Right hindlimb (tissue), 1 donor: Measurements from ENCODE around the gene CEMIP.
A peak's percentile ranks its signal among the peaks of the same experiment; 100 is the strongest.

Experiments
- DNase-seq: peaks from one replicate; pipeline ENCODE4 v3.0.0-alpha.2; 2018

Gene CEMIP, protein sequence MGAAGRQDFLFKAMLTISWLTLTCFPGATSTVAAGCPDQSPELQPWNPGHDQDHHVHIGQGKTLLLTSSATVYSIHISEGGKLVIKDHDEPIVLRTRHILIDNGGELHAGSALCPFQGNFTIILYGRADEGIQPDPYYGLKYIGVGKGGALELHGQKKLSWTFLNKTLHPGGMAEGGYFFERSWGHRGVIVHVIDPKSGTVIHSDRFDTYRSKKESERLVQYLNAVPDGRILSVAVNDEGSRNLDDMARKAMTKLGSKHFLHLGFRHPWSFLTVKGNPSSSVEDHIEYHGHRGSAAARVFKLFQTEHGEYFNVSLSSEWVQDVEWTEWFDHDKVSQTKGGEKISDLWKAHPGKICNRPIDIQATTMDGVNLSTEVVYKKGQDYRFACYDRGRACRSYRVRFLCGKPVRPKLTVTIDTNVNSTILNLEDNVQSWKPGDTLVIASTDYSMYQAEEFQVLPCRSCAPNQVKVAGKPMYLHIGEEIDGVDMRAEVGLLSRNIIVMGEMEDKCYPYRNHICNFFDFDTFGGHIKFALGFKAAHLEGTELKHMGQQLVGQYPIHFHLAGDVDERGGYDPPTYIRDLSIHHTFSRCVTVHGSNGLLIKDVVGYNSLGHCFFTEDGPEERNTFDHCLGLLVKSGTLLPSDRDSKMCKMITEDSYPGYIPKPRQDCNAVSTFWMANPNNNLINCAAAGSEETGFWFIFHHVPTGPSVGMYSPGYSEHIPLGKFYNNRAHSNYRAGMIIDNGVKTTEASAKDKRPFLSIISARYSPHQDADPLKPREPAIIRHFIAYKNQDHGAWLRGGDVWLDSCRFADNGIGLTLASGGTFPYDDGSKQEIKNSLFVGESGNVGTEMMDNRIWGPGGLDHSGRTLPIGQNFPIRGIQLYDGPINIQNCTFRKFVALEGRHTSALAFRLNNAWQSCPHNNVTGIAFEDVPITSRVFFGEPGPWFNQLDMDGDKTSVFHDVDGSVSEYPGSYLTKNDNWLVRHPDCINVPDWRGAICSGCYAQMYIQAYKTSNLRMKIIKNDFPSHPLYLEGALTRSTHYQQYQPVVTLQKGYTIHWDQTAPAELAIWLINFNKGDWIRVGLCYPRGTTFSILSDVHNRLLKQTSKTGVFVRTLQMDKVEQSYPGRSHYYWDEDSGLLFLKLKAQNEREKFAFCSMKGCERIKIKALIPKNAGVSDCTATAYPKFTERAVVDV (N-terminal part only)

DNA sequence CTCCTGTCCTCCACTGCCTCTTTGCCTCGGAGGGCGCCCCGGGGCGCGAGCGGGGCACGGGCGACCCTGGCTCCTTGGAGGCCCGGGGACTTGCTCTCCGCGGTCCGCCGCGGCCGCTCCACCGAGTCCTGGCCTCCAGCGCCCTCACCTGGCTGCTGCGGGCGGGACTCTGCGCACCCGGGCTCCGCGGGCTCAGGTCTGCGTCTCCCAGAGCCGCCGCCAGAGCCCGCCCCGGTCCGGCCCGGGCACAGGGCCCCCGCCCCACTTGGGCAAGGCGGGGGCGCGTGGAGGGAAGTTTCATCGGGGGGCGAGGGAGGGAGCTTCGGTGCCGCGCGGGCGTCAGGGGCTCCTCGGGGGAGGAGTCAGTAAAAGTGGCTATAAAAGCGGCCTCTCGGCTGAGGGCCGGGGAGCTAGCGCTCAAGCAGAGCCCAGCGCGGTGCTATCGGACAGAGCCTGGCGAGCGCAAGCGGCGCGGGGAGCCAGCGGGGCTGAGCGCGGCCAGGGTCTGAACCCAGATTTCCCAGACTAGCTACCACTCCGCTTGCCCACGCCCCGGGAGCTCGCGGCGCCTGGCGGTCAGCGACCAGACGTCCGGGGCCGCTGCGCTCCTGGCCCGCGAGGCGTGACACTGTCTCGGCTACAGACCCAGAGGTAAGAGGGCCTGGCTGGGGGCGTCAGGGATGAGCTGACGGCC, at the start of gene CEMIP:
TSS of gene CEMIP (plus strand) at position 407 of the 694 bp plus-strand sequence. CDS start 94,510 bp downstream, outside the sequence.
- DNase-seq = peak; percentile 79

DNA sequence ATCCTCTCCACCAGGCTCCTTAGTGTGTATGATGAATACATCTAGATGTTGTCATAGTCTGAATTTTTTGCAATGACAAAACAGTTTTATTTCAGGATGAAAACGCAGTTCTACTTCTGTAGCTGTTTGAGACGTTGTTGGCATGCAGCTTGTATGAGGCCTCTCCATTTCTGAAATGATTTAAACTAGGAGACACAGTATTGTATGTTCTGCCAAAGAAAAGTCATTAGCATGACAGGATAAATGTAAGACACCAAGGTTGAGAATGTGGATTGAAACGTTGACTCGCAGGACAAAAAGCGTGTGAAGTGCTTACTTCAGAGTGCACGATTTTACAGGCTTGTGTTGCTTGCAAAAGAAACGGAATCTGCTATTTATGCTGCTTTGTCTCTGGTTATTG, 48.8 kb upstream of the CEMIP start:
- DNase-seq = no peak

DNA sequence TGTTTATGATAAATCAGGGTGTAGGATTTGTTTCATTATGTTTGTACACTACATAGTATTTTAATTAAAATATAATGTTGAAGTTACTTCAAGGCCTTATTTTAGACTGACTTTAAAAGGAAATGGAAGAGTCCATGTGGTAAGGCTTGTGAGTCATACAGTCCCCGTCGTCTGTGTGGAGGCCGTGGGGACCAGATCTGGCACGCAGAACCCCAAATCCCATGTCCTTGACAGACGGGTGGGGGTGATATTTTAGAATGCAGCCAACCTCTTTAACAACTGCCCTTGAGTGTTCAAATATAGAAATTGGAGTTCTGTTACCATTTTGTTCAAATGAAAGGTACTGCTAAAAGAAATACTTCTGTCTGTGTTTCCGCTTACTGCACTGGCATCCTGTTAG, 48.2 kb upstream of the CEMIP start:
- no peak for DNase-seq

DNA sequence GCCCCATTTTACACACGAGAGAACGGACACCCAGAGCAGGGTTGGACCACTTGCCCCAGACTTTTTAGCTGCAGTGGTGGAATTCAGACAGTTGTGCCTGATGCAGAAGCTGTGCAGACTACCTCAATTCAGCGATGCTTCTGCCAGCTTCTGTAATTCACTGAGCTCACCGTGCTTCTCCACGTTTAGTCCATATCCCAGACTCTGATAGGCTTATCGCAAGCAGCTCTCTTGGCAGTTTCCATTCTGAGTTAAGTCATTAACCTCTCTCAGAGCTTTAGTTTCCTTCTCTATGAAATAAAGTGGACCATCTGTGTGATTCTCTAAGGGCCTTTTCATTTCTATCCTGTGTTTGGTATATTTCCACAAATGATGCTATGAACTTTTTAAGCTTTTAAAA, 47.0 kb upstream of the CEMIP start:
- no peak for DNase-seq

DNA sequence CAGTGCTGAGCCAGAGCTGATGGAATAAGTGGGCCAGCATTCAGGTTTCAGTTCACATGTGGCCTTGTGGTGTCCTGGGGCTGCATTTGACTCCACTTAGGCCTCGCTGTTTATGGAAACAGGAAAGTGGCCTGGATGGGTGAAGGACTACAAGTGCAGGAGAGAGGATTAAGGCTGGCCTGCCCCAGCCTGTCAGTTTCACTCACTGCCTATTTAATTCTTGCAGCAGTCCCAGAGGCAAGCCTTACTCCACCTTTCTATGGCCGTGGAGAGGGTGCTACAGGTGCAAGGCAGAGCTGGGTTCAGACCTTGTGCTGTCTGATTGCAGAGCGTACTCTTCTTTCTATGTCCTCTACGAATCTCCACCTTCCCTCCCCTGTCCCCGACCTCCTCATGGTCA, 46.4 kb upstream of the CEMIP start:
- DNase-seq = no peak

DNA sequence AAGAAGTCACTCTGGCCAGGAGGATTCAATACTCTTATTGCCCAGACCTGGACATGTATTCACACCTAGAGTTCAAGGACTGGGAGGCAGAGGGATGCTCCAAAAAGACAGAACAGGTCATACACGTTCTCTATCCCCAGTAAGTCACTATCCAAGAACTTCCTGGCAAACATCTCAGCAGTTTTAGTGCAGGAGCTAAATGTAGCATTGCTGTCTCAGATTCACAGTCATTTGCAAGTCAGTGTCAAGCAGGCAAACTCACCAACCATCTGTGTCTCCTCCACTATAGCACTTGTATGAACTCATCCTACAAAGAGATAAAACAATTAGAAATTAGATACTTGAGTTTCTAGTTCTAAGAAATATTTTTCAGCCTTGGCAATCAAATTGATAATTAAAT, 45.7 kb upstream of the CEMIP start:
- no peak for DNase-seq

DNA sequence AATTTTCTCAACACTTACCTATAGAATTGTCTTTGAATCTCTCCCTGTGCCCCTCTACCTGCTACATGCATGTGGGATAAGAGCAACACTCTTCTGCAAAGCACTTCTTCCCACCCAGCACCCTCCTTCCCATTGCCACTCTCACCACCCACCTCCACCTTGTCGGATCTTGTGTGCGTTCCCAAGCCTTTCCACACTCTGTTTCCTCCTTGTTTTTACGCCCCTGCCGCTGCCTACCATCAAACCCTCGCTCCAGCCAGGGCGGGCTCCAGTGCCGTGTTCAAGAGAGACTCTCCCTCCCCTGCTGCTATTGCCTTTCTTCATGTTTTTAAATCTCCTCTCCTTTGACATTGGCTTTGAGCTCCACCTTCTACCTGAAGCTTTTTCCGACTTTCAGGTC, 43.8 kb upstream of the CEMIP start:
- no peak for DNase-seq

DNA sequence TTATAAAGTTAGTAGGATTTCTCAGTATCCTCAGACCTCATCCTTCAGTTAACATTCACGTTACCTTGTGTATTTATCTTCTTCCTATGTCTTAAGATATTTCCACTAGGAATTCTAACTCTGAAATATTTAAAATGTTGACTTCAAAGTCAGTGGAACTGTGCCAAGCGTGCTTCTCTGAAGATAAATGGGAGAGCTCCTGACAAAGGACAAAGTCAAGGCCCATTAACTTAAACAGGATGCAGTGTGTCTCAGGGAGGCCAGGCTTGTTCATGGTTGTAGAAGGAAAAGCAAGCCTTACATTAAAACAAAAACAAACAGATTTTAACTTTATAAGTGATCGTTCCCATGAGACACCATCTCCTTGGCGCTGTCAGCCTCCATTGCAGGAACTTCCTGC, 42.6 kb upstream of the CEMIP start:
- DNase-seq = no peak

DNA sequence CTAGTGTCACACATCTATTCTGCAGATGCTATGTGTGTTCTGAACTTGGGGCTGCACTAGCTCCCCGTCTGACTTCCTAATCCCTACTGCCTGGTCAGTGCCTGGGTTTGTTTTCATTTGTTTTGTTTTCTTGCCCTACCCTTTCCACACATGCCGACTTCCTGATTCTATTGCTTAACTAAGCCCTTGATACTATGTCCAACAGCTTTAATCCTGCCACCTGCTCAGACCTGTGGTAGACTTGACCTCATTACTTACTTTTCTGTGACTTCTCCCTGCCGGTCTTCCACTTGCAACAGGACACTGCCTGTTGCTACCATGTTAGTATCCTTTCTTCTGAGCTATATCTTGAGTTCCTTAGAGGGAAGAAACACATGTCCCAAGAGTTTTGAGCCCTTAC, 39.3 kb upstream of the CEMIP start:
- no peak for DNase-seq

DNA sequence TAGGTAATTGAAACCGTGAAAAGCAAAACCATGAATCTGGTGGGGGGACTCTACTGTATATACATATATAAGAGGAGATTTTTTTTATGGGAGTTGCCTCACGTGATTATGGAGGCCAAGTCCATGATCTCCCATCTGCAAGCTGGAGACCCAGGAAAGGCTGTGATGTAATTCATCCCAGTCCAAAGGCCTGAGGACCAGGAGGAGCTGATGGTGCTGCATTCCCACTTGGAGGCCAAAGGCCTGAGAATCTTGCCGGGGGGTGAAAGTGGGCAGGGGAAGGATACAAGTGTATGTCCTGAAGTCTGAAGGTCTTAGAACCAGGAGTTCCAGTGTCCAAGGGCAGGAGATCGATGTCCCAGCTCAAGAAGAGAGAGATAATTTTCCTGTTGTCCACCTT, 37.1 kb upstream of the CEMIP start:
- no peak for DNase-seq

DNA sequence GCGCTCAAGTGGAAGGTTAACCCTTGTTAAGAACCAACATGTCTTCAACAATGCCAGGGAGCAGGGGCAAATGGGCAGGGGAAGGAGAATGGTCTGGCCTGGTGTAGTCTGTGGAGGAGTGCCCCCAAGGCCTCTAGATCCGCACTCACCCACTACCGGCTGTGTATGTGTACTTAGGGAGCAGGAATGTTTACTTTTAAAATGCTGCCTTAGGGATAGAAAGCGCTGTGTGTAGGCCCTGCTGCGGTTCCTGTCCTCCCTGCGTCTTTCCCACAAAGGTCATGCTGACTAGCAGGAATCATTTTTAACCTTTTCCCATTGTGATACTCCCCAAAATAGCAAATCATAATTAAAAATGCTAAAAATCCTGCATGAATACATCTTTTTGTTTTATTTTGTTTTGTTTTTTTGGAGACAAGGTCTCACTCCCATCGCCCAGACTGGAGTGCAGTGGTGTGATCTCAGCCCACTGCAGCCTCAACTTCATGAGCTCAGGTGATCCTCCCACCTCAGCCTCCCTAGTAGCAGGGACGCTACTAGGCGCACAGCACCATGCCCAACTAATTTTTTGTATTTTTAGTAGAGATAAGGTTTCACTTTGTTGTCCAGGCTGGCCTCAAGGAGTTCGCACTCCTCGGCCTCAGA, 35.9 kb upstream of the CEMIP start:
- DNase-seq = no peak

DNA sequence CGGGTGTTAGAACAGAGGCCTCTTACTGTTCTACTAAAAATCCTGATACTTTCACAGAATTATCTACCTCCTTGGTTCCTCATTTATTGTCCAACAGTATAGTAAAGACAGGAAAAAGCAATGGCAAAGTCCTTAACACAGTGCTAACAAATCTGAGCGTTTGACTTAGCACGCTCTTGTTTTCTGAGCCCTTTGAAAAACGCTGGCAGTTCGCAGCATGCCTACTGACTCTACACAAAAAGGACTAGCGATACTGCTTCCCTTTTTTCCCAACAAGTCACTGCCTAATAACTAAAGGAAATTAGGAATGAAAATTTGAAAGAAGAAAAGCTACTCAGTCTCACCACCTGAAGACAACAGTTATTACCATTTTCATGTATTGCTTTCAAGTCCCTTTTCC, 34.8 kb upstream of the CEMIP start:
- DNase-seq = no peak

DNA sequence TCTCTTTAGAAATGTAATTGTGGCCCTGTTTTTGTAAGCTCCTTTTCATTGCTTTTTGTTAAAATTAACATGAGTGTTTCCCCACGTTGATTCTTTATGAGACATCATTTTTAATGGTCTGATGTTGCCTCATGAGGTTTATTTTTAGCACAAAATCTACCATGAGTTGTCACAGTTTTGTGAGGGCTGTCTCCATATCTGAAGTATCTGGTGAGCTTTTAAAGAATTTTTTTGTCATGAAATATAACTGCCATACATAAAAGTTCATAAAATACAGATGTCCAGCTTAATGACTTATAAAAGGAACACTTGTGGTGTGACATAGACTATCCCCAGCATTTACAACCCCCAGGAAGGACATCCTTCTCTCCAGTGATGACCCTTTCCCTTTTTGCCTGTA, 34.3 kb upstream of the CEMIP start:
- no peak for DNase-seq

DNA sequence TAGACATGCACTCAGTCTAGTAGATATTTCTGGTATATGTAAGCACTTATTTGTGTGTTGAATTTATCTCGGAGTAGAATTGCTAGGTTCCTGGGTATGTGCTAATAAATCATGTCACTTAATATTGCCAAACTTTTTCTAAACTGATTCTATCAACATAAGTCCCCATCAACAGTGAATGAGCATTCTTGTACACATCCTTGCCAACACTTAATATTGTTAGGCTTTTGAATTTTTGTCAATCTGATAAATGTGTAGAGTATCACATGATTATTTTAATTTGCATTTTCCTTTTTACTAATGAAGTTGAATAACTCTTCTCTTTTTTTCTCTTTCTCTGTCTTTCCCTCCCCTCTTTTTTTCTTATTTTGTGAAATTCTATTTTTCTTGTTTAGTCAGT, 33.3 kb upstream of the CEMIP start:
- no peak for DNase-seq

DNA sequence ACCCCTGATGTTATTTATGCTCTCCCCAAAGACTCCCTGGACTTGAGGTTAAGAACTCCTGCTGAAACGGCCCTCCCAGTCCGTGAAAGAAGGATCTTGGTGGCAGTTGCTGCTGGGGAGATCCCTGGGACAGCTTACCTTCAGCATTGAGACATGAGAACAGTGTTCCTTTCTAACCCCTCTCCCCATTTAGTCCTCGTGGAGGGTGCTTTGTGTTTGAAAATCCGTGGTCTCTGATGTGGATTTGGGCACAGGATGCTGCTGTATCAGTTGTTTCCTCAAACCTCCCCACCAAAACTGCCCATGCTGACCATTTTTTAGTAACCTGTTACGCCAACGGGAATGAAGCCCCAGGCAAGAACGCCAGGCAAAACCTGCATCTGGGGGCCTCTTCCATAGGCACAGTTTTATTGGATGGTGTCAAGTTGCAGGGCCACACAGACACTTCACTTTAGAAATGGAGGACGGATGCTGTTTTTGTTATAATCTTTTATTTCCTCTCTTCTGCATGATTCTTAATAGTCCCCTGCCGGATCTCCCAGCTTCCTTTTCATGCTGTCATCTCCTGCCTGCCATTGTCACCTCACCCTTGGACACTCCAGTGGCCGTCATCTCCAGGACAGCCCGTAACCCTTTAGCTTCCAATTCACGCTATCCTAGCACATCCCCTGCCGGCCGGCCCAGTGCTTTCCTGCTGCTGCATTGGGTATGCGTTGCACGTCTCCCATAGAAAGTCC, 31.7 kb upstream of the CEMIP start:
- DNase-seq = peak; percentile 29

DNA sequence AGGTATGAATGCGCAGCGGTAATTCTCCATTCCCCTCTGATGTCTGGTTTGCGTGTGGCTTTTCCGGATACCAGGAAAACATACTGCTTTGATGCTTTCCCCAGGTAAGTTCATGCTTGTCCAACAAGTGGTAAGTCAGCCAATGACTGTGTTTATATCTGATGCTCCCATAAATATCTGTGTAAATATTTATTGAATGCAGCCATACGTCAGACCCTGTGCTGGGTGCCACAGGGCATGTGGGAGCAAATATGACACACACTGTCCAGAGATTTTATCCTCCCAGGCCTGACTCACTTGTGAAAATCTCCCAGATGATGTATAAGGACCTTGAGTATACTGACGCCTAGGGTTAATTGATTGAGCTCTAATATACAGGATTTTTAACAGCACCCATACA, 29.6 kb upstream of the CEMIP start:
- DNase-seq = no peak

DNA sequence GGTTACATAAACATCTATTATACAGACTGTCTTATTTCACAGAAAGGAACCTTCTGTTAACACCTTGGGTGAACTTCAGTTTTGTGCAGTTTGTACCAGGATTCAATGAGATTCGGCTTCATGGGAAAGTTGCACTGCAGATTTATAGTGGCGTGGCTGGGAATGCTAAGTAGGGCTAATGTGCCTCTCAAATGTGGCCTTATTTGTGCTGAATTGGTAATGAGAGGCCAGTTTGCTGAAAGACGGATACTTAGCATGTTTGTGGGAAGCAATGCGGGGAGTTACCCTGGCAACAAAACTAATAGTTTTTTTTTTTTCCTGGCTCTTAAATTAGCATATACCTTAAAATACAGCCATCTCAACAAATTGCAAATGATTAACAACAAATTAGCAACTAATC, 28.6 kb upstream of the CEMIP start:
- DNase-seq = no peak

DNA sequence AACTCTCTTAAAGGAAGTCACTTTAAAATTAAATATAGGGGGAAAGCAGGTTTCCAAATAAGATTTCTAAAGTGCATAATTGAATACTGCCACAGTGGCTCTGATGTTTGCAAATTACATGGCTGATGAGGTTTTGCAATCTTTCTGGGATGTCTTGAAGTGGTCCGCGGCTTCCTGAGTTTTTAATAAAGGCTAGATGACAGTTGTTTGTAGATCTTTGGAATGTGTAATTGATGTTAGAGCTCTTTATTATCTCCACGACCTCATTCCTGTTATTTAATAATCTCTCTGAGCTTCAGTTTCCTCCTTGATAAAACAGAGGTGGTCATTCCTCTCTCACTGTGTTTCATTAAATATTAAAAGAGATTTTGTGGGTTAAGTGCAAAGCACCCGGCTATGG, 27.0 kb upstream of the CEMIP start:
- no peak for DNase-seq

DNA sequence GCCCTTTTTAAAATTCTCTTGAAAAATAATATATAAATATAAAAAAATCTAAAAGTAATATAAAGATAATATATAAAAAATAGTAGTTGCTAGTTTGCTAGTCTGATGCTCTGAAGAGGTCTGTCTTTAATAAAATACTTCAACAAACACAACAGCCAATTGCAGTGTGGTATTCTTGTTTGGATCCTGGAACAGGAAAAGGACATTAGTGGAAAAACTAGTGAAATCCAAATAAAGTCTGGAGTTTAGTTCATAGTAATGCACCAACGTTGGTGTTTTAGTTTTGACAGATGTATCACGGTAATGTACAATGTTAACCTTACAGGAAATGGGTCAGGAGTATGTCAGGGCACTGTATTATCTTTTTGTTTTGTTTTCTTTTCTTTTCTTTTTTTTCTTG, 26.0 kb upstream of the CEMIP start:
- no peak for DNase-seq

DNA sequence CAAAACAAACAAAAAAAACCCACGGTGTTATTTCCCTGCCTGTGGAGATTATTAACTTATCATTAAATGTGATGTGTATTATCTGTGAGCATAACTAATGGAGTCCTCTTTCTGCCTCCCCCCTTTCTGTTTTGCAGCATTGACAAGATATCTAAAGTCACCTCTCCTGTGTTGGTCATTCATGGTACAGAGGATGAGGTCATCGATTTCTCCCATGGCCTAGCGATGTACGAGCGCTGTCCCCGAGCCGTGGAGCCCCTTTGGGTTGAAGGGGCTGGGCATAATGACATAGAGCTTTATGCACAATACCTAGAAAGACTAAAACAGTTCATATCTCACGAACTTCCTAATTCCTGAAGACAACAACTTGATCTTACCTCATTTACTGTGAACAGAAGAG, 25.2 kb upstream of the CEMIP start:
- no peak for DNase-seq

DNA sequence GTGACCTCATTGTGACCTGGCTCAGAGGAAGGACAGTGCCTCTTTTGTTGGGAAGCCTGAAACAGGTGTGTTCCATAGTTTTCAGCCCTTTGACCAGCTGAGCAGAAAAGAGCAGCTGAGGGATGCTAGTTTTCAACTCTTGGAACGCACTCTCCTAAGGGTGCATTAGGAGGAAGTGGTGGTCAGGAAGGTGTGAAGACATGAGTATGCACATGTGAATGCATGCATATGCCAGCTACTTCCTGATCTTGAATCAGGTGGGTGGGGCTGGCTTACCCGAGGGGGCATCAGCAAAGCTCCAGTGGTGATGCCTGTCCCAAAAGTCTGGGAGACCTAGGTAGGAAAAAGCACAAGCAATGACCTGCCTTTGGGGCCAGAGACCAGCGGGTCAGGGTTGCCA, 23.3 kb upstream of the CEMIP start:
- DNase-seq = no peak
